ENCODE results near the gene GPC2.
"Not testable (repeated sequence)": the region's sequence is repeated elsewhere in the genome, so short reads cannot be mapped to it uniquely, and the experiment has no call there.

GPC2 gene

DNA sequence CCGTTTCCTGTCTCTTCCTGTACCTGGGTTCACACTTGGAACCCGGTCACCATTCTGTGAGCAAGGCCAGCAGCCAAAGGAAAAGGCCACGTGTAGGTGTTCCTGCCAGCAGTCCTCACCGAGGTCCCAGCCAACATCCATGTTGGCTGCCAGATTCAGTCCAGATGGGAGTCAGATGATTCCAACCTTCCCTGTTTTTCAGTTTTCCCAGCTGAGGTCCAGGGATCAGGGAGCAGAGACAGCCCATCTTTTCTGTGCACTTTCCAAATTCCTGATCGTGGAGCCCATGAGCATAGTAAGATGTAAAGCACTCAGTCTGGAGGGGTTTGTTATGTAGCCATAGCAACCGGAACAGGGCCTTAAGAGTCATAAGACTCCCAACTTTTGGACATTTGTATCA is 38.7 kb upstream of the GPC2 start:
- DNase-seq (ENCODE audit: insufficient read length, low spot score) = no peak

DNA sequence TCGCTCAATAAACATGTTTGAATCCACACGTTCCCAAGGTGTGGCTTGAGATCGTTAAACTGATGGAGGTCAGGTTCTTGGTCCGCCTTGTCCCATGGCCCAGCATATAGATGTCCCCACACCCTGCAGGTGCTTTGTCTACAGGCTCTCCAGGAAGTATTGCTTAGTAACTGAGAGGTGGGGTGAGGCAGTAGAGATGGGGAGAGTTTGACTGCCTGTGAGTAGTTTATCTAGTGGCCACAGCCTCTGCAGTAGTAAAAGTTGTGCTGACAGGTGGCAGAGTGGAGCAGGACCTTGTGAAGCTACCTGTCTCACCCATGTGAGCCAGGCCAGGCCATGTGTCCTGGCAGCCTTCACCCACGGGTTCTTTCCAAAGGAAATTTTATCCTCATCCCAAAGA is 37.2 kb upstream of the GPC2 start:
- FAIRE-seq = peak; percentile 63
- DNase-seq (ENCODE audit: insufficient read length, low spot score) = not testable (repeated sequence)

More for the DNA sequence above, 38.7 kb upstream of the GPC2 start:
- FAIRE-seq = no peak
- no peak for TF ChIP-seq TAF1 (IDR thresholded peaks at IDR 0.05; ENCODE audit: low read depth, low read length)
- TF ChIP-seq SPI1 (IDR thresholded peaks at IDR 0.05; ENCODE audit: low read depth, low read length) = no peak
- TF ChIP-seq POLR2AphosphoS5 (IDR thresholded peaks at IDR 0.05; ENCODE audit: low read depth, low read length) = no peak
- TF ChIP-seq POU2F2 (IDR thresholded peaks at IDR 0.05; ENCODE audit: low read depth, low read length) = no peak
- no peak for TF ChIP-seq PAX5 (IDR thresholded peaks at IDR 0.05; ENCODE audit: insufficient read depth, low read length, severe bottlenecking)
- TF ChIP-seq POLR2A (IDR thresholded peaks at IDR 0.05; ENCODE audit: low read depth, low read length) = no peak

DNA sequence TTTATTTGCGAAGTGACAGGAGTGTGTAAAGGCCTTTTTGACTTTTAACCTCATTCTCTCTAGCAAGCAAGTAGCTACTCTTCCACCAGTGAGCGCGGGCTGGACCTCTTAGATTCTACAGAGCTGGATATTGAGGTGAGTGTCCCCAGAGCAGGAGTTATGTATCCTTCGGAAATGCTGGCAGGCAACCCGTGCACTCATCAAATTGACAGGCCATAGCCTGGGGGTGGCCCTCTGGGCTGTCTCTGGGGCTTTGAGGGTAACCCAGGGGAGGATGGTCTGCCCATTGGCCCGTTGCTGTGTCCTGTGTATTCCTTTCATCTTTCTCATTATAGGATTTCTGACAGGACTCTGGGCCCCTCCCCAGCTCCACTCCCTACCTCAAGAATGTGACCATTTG is 36.5 kb upstream of the GPC2 start:
- FAIRE-seq = no peak
- DNase-seq (ENCODE audit: insufficient read length, low spot score) = no peak
- no peak for TF ChIP-seq POU2F2 (IDR thresholded peaks at IDR 0.05; ENCODE audit: low read depth, low read length)
- no peak for TF ChIP-seq SPI1 (IDR thresholded peaks at IDR 0.05; ENCODE audit: low read depth, low read length)
- TF ChIP-seq POLR2AphosphoS5 (IDR thresholded peaks at IDR 0.05; ENCODE audit: low read depth, low read length) = no peak
- TF ChIP-seq PAX5 (IDR thresholded peaks at IDR 0.05; ENCODE audit: insufficient read depth, low read length, severe bottlenecking) = no peak
- TF ChIP-seq POLR2A (IDR thresholded peaks at IDR 0.05; ENCODE audit: low read depth, low read length) = no peak
- TF ChIP-seq TAF1 (IDR thresholded peaks at IDR 0.05; ENCODE audit: low read depth, low read length) = no peak

DNA sequence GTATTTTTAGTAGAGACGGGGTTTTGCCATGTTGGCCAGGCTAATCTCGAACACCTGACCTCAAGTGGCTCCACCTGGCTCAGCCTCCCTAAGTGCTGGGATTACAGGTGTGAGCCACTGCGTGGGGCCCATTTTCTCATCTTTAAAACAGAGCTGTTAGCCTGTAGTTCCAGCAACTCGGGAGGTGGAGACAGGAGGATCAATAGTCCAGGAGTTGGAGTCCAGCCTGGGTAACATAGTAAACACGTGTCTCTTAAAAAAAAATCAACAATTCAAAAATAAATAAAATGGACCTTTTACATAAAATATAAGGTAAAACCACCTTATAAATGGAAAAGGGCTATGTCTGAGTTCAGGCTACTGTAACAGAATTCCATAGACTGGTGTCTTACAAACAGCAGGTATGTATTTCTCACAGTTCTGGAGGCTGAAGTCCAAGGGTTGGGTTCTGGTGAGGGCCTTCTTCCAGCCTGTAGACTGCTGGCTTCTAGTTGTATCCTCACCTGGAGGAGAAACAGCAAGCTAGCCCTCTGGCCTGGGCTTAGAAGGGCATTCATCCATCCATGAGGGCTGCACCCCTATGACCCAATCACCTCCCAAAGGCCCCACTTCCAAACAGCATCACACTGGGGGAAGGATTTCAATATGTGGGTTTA is 35.6 kb upstream of the GPC2 start:
- TF ChIP-seq SPI1 (IDR thresholded peaks at IDR 0.05; ENCODE audit: low read depth, low read length) = no peak
- no peak for TF ChIP-seq POLR2AphosphoS5 (IDR thresholded peaks at IDR 0.05; ENCODE audit: low read depth, low read length)
- TF ChIP-seq POLR2A (IDR thresholded peaks at IDR 0.05; ENCODE audit: low read depth, low read length) = no peak
- TF ChIP-seq TAF1 (IDR thresholded peaks at IDR 0.05; ENCODE audit: low read depth, low read length) = no peak
- TF ChIP-seq POU2F2 (IDR thresholded peaks at IDR 0.05; ENCODE audit: low read depth, low read length) = no peak
- no peak for TF ChIP-seq PAX5 (IDR thresholded peaks at IDR 0.05; ENCODE audit: insufficient read depth, low read length, severe bottlenecking)
- FAIRE-seq (no peak), DNase-seq (ENCODE audit: insufficient read length, low spot score) (no peak)

DNA sequence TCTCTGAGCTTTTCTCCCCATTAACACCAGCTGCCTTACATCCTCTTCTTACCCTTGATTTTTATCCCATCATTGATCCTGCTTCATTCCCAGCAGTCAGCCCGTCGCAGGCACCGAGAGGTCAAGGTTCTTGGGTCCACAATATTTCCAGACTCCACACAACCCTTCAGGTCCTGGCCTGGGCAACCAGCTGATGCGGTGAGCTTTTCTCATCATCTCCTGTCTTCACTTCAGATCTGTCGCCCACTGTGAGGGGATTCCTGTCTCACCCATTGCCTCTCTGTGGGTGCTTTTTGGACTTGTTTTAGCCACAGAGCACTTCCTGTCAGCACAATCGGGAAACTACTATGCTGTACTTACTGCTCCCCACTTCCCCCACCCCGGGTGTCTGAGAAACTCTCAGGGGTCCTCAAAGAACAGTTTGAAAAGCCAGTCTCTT is 34.2 kb upstream of the GPC2 start:
- FAIRE-seq = peak; percentile 84
- TF ChIP-seq SPI1 (IDR thresholded peaks at IDR 0.05; ENCODE audit: low read depth, low read length) = peak; percentile 80
- peak; percentile 46; the same call in 1 of the 2 replicates for TF ChIP-seq POLR2AphosphoS5 (IDR thresholded peaks at IDR 0.05; ENCODE audit: low read depth, low read length)
- TF ChIP-seq POLR2A (IDR thresholded peaks at IDR 0.05; ENCODE audit: low read depth, low read length) = peak; percentile 29; the same call in 1 of the 2 replicates
- TF ChIP-seq POU2F2 (IDR thresholded peaks at IDR 0.05; ENCODE audit: low read depth, low read length) = peak; percentile 72
- no peak; the same call in 1 of the 2 replicates for TF ChIP-seq TAF1 (IDR thresholded peaks at IDR 0.05; ENCODE audit: low read depth, low read length)
- no peak for TF ChIP-seq PAX5 (IDR thresholded peaks at IDR 0.05; ENCODE audit: insufficient read depth, low read length, severe bottlenecking)
- no peak for DNase-seq (ENCODE audit: insufficient read length, low spot score)

DNA sequence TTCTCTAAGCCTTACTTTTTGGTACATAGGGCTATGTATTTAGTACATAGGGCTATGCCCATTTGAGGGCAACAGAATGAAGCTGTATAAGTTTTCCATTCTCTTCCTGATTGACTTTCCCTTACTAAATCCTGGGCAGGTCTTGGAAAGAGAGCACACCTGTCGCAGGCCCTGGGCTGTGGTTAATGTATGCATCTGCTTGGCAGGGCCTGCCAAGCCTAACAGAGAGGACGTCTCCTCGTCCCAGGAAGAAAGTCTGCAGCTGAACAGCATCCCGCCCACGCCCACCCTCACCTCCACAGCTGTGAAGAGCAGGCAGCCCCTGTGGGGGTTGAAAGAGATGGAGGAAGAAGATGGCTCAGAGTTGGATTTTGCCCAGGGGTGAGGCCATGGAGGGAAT is 33.6 kb upstream of the GPC2 start:
- DNase-seq (ENCODE audit: insufficient read length, low spot score) (no peak), FAIRE-seq (no peak)
- TF ChIP-seq PAX5 (IDR thresholded peaks at IDR 0.05; ENCODE audit: insufficient read depth, low read length, severe bottlenecking) = no peak

DNA sequence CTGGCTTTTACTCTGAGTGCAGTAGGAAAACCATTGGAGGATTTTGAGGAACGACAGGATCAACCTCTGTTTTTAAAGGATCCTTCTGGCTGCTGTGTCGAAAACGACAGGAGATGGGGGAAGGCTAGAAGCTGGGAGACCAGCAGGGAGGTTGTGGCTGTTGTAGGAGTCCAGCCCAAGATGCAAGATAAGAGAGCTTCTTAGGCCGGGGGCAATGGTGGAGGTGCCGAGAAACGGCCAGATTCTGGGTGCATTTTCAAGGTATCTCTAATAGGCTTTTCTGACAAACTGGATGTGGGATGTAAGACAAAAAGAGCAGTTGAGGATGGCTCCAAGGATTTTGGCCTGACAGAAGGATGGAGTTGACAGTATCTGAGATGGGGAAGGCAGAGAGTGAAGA is 32.3 kb upstream of the GPC2 start:
- FAIRE-seq (no peak), DNase-seq (ENCODE audit: insufficient read length, low spot score) (no peak)
- TF ChIP-seq PAX5 (IDR thresholded peaks at IDR 0.05; ENCODE audit: insufficient read depth, low read length, severe bottlenecking) = no peak
- TF ChIP-seq TAF1 (IDR thresholded peaks at IDR 0.05; ENCODE audit: low read depth, low read length) = no peak
- TF ChIP-seq POLR2A (IDR thresholded peaks at IDR 0.05; ENCODE audit: low read depth, low read length) = no peak
- no peak for TF ChIP-seq POLR2AphosphoS5 (IDR thresholded peaks at IDR 0.05; ENCODE audit: low read depth, low read length)
- TF ChIP-seq SPI1 (IDR thresholded peaks at IDR 0.05; ENCODE audit: low read depth, low read length) = no peak
- TF ChIP-seq POU2F2 (IDR thresholded peaks at IDR 0.05; ENCODE audit: low read depth, low read length) = no peak

DNA sequence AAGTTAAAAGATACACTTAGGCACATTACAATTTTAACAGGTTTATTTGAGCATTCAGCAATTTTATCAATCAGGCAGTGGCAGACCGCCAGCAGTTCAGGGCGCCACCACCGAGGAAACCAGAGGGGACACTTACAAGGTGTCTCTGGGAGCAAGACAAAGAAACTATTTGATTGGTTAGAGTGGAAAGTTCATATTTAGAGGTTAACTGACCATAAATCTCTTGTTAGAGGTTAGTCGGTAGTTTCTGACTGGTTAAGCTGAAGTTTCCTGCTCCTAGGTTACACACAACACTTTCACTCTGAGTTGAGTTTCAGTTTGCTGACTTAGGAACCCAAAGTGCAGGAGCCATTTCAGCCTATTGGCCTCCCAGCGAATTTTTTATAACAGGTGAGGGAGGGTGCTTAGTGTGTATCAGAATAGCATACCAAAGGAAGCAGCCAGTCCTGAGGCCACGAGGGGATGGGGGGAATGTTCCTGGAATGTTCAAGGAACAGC is 31.8 kb upstream of the GPC2 start:
- peak; percentile 94 for FAIRE-seq
- DNase-seq (ENCODE audit: insufficient read length, low spot score) = peak; percentile 39

DNA sequence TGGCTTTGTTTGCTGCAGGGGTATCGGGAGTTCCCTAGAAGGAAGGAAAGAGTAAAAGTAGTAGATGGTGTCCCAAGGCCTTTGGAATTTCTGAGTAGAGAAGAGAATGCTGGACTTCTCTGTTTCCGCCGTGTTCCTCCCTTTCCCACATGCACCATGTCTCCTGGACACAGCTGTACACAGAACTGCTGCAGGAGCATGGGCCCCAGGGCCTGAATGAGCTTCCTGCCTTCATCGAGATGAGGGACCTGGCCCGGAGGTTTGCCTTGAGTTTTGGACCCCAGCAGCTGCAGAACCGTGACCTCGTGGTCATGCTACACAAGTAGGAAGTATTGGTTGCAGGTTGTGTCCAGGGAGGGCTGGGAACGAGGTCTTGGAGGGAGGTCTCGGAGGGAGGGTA is 27.3 kb upstream of the GPC2 start:
- DNase-seq (ENCODE audit: insufficient read length, low spot score) = no peak
- FAIRE-seq = no peak
- no peak for TF ChIP-seq POLR2AphosphoS5 (IDR thresholded peaks at IDR 0.05; ENCODE audit: low read depth, low read length)
- TF ChIP-seq SPI1 (IDR thresholded peaks at IDR 0.05; ENCODE audit: low read depth, low read length) = no peak

More for the DNA sequence above, 31.8 kb upstream of the GPC2 start:
- no peak for TF ChIP-seq POU2F2 (IDR thresholded peaks at IDR 0.05; ENCODE audit: low read depth, low read length)
- no peak; the same call in 1 of the 2 replicates for TF ChIP-seq POLR2A (IDR thresholded peaks at IDR 0.05; ENCODE audit: low read depth, low read length)
- no peak for TF ChIP-seq PAX5 (IDR thresholded peaks at IDR 0.05; ENCODE audit: insufficient read depth, low read length, severe bottlenecking)
- TF ChIP-seq POLR2AphosphoS5 (IDR thresholded peaks at IDR 0.05; ENCODE audit: low read depth, low read length) = no peak
- TF ChIP-seq SPI1 (IDR thresholded peaks at IDR 0.05; ENCODE audit: low read depth, low read length) = no peak
- TF ChIP-seq TAF1 (IDR thresholded peaks at IDR 0.05; ENCODE audit: low read depth, low read length) = no peak

DNA sequence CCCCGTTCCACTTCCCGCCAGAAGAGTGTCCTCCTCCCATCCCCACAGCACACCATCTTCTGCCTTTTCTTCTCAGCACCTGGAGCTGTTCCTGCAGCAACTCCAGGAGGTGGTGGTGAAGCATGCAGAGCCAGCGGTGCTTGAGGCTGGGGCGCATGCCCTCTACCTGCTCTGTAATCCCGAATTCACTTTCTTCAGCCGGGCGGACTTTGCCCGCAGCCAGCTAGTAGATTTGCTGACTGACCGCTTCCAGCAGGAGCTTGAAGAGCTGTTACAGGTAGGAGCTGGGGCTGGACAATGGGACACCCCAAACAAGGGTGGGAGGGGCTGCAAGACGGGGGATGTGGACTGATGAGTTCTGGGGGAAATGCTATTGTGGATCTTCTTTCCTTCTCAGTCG is 23.5 kb upstream of the GPC2 start:
- DNase-seq (ENCODE audit: insufficient read length, low spot score) = no peak
- FAIRE-seq = no peak
- no peak for TF ChIP-seq POU2F2 (IDR thresholded peaks at IDR 0.05; ENCODE audit: low read depth, low read length)
- TF ChIP-seq TAF1 (IDR thresholded peaks at IDR 0.05; ENCODE audit: low read depth, low read length) = no peak
- no peak for TF ChIP-seq PAX5 (IDR thresholded peaks at IDR 0.05; ENCODE audit: insufficient read depth, low read length, severe bottlenecking)
- TF ChIP-seq SPI1 (IDR thresholded peaks at IDR 0.05; ENCODE audit: low read depth, low read length) = no peak
- TF ChIP-seq POLR2AphosphoS5 (IDR thresholded peaks at IDR 0.05; ENCODE audit: low read depth, low read length) = no peak
- no peak for TF ChIP-seq POLR2A (IDR thresholded peaks at IDR 0.05; ENCODE audit: low read depth, low read length)
